Mesothelial cell of epicardium (in vitro differentiated cells): ENCODE measurements around the gene TCEANC2. TPM values are rescaled to one million over a fixed set of nuclear protein-coding genes. Genes with fewer than 3 reads are reported as not detected.

Experiments used
- DNase-seq, 2 experiments: peaks; one replicate each; pipeline ENCODE4 v3.0.0; 2021; ENCODE audit warnings: low spot score in 2 of 2; ENCODE audit not compliant: unreplicated experiment in 2 of 2
- H3K27ac Mint-ChIP-seq: 2 replicates; pipeline ENCODE4 v1.8.0; 2021; ENCODE audit warnings: mixed read lengths
- H3K27me3 Mint-ChIP-seq: 2 replicates; pipeline ENCODE4 v1.8.0; 2021; ENCODE audit warnings: low read depth, mixed read lengths
- H3K36me3 Mint-ChIP-seq: 2 replicates; pipeline ENCODE4 v1.8.0; 2021; ENCODE audit warnings: mixed read lengths
- H3K4me1 Mint-ChIP-seq: 2 replicates; pipeline ENCODE4 v1.8.0; 2021; ENCODE audit warnings: mixed read lengths
- H3K4me3 Mint-ChIP-seq: 2 replicates; pipeline ENCODE4 v1.8.0; 2021; ENCODE audit warnings: mild to moderate bottlenecking, moderate library complexity, mixed read lengths
- H3K9me3 Mint-ChIP-seq: 2 replicates; pipeline ENCODE4 v1.8.0; 2021; ENCODE audit warnings: mixed read lengths
- microRNA-seq: library from miRNA; unstranded; fragments of <30 nt; microRNA quantifications from one replicate; pipeline ENCODE4 v1.2.0, GENCODE V29; 2021; ENCODE audit warnings: inconsistent platforms, mixed read lengths
- total RNA-seq: library from RNA; stranded (reverse); gene quantifications from 3 replicates; pipeline ENCODE4 v1.2.1, GENCODE V29; 2021
- TF ChIP-seq, protein P1 (sequence below): fragments of 200-600 bp; sonication (generic); IDR thresholded peaks from one replicate; pipeline ENCODE4 v1.5.0; 2021; ENCODE audit warnings: antibody characterized with exemption; ENCODE audit not compliant: unreplicated experiment

TCEANC2 gene
- total RNA-seq, 1 donor from 2014 or later: 7.8 TPM

DNA sequence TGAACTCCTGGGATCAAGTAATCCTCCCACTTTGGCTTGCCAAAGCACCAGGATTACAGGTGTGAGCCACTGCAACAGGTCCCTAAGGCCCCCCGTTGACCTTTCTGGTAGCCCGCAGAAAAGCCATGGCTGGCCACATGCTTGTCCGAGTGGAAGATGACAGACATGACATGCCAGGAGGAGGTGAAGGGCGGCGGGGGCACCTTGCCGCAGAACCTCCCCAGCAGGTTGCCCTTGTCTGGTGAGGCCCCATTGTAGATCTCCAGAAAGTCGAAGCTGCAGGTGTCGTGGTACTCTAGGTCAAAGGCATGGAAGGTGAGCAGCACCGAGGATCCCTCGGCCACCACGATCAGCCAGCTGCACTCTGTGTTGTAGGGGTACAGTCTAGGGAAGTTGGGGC is 91.0 kb downstream of the TCEANC2 start:
- H3K27me3 Mint-ChIP-seq: no peaks in the 10 kb centered on the region
- no peaks in the 10 kb centered on the region for H3K36me3 Mint-ChIP-seq
- no peak overlapping the region for H3K27ac Mint-ChIP-seq
- no peak overlapping the region for H3K4me3 Mint-ChIP-seq
- no peaks in the 10 kb centered on the region for H3K9me3 Mint-ChIP-seq
- TF ChIP-seq, protein P1, sequence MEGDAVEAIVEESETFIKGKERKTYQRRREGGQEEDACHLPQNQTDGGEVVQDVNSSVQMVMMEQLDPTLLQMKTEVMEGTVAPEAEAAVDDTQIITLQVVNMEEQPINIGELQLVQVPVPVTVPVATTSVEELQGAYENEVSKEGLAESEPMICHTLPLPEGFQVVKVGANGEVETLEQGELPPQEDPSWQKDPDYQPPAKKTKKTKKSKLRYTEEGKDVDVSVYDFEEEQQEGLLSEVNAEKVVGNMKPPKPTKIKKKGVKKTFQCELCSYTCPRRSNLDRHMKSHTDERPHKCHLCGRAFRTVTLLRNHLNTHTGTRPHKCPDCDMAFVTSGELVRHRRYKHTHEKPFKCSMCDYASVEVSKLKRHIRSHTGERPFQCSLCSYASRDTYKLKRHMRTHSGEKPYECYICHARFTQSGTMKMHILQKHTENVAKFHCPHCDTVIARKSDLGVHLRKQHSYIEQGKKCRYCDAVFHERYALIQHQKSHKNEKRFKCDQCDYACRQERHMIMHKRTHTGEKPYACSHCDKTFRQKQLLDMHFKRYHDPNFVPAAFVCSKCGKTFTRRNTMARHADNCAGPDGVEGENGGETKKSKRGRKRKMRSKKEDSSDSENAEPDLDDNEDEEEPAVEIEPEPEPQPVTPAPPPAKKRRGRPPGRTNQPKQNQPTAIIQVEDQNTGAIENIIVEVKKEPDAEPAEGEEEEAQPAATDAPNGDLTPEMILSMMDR: no peak
- DNase-seq: no peak
- peaks cover 6% of the 10 kb centered on the region for H3K4me1 Mint-ChIP-seq

DNA sequence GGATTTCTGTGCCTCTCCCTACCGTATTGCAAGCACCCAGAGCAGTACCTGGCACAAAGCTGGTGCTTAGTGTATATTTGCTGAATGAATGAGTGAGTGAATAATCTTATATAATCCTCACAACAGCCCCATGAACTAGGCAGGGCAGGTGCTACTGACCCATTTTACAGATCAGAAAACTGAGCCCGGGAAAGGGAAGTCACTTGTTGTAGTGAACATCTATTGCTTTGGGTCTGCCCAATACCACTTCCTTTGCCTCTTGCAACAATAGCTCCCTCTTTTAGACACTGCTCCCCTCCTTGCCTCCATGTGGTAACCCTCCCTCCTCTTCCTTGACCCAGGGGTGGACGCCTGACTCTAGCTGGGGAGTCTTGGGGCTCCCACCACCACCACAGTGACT is 96.3 kb downstream of the TCEANC2 start:
- Mint-ChIP-seq H3K4me1 (peaks cover 7% of the 10 kb centered on the region), H3K36me3 (no peaks in the 10 kb centered on the region), H3K27ac (no peak overlapping the region), H3K9me3 (no peaks in the 10 kb centered on the region), H3K4me3 (no peak overlapping the region), H3K27me3 (peaks cover 2% of the 10 kb centered on the region)
- no peak for DNase-seq
- TF ChIP-seq, protein P1: no peak

DNA sequence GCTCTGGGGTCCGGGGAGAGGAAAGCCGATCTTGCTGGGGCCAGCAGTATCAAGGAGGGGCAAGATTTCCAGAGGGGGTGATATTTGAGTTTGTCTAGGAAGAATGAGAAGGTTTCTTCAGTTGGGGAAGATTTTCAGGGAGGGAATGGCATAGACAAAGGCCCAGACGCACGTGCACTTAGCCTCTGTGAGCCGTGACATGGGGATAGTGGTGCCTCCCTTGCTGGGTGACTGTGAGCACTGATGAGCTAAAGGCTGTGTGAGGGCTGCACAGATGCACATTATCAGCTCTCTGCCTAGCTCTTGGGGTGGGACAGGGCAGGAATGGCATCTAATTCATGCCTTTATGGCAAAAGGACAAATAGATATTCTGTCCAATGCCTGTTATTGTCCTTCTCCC is 97.6 kb downstream of the TCEANC2 start:
- no peak for DNase-seq
- Mint-ChIP-seq H3K27me3 (peaks cover 2% of the 10 kb centered on the region), H3K27ac (no peak overlapping the region), H3K4me1 (peaks cover 7% of the 10 kb centered on the region), H3K4me3 (no peak overlapping the region), H3K36me3 (no peaks in the 10 kb centered on the region), H3K9me3 (no peaks in the 10 kb centered on the region)
- TF ChIP-seq, protein P1: no peak

DNA sequence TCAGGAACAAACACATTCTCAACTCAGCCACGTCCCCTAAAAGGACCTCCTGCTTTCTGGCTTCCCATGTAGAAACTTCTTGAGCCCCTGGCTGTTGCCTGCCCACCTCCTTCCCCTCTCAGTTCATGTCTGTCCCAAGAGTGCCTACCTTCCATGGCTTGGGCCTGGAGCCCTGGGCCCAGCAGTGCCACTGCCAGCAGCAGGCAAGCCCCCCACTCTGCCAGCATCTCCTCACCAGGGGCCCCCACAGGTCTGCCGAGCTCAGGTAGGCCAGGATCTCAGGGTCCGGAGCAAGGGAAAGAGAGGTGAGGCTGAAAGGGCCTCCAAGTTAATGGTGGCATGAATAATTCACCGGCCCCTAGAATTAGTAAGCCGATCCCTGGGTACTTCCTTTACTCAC is 99.3 kb downstream of the TCEANC2 start, which contains the start of gene CDCP2:
Gene CDCP2, minus strand, starts transcription at position 305 of the 400 bp plus-strand sequence. Its CDS starts 78 bp downstream, at position 227.
- H3K27me3 Mint-ChIP-seq: peaks cover 2% of the 10 kb centered on the region
- H3K9me3 Mint-ChIP-seq: no peaks in the 10 kb centered on the region
- no peak within 1 kb of the TSS for H3K4me3 Mint-ChIP-seq
- TF ChIP-seq, protein P1: no peak
- no peak within 1 kb of the TSS for H3K27ac Mint-ChIP-seq
- H3K4me1 Mint-ChIP-seq: peaks cover 7% of the 10 kb centered on the region
- no peaks in the 10 kb centered on the region for H3K36me3 Mint-ChIP-seq
- no peak for DNase-seq

GRCh38 chr1:54153535-54154439 is 100.4 kb downstream of the TCEANC2 start:
- TF ChIP-seq, protein P1: no peak
- H3K4me3 Mint-ChIP-seq: no peak overlapping the region
- H3K27ac Mint-ChIP-seq: no peak overlapping the region
- peaks cover 7% of the 10 kb centered on the region for H3K4me1 Mint-ChIP-seq
- H3K36me3 Mint-ChIP-seq: no peaks in the 10 kb centered on the region
- peaks cover 2% of the 10 kb centered on the region for H3K27me3 Mint-ChIP-seq
- H3K9me3 Mint-ChIP-seq: no peaks in the 10 kb centered on the region
- no peak for DNase-seq

Small RNAs within 50 kb of the gene (microRNA-seq; reads per million reads assigned to microRNA genes)
- gene MIR4781: 5.9 reads per million, percentile 23 among the genes with 10 or more reads in this experiment

Other genes starting within 250 kb of the TCEANC2 start
- gene NDC1, start 215.3 kb upstream of the TCEANC2 start, total RNA-seq: 19.3 to 21.9 TPM (median 20.6 TPM) in 3 replicates
- 29.1 to 30.9 TPM (median 30.2 TPM) in 3 replicates for gene YIPF1, start 163.8 kb upstream of the TCEANC2 start, total RNA-seq
- gene DIO1, start 159.4 kb upstream of the TCEANC2 start, total RNA-seq: not detected in 3 replicates
- 36.8 to 38.2 TPM (median 37.0 TPM) in 3 replicates for gene IFT25, start 107.9 kb upstream of the TCEANC2 start, total RNA-seq
- 42.1 to 43.4 TPM (median 43.2 TPM) in 3 replicates for gene LRRC42, start 107.3 kb upstream of the TCEANC2 start, total RNA-seq
- not detected in 3 replicates for gene LDLRAD1, start 35.4 kb upstream of the TCEANC2 start, total RNA-seq
- gene TMEM59, start 404 bp upstream of the TCEANC2 start, total RNA-seq: 211 to 225 TPM (median 223 TPM) in 3 replicates
- gene CDCP2, start 99.4 kb downstream of the TCEANC2 start, total RNA-seq: not detected in 3 replicates
- 8.5 to 10.4 TPM (median 10.3 TPM) in 3 replicates for gene CYB5RL, start 146.4 kb downstream of the TCEANC2 start, total RNA-seq
- 54.9 to 57.6 TPM (median 56.9 TPM) in 3 replicates for gene MRPL37, start 146.6 kb downstream of the TCEANC2 start, total RNA-seq